K562 treated with DMSO at 1 percent for 12 hours (cell line): ENCODE measurements around the gene CFAP410. TPM values are rescaled to one million over a fixed set of nuclear protein-coding genes. Genes with fewer than 3 reads are reported as not detected.

Experiments used
- total RNA-seq: library from RNA; unstranded; fragments of 300-600 nt; gene quantifications from 2 replicates; pipeline ENCODE4 v1.2.3, GENCODE V29; 2022; ENCODE audit not compliant: insufficient read depth

CFAP410 gene
- total RNA-seq = 16.6 and 20.3 TPM in 2 replicates

DNA sequence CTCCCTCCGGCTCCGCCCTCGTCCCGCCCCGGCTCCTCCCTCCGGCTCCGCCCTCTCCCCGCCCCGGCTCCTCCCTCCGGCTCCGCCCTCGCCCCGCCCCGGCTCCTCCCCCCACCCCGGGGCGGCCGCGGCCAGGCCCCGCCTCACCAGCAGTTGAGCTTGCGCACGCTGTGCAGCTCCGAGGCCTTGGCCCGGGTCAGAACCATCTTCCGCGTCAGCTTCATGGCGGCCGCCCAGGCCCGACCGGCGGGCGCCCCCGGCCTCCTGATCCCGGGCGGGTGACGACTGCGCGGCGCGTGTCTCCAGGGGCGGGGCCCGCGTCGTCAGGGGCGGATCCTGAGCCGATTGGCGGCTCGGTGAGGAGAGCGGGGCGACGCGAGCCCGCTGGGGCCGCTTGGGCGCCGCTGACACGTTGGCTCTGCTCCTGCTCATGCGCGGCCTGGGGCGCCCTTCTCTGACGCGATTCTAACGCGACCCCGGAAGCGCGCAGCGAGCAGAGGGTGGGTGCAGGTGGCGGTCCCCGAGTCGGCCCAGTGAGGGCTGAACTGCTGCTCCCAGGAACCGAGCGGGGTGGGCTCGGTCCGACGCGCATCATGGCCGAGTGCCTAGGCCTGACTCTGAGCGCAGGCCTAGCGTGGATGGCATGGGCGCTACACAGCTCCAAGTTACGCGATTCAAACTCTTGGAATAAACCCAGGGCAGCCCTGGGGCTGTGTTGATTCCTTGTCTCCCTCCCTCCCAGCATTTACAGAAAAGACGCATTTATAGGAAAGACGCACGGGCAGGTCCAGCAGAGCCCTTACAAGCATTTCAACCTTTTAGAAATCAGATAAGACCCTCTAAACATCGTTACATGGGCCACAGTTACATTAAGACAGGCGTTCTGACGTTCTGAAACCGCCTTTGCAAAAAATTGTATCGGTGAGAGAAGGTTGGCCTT is at the start of gene CFAP410:
CFAP410 (minus strand) TSS at position 420 of the 940 bp plus-strand sequence; CDS start at position 224, 196 bp downstream.

DNA sequence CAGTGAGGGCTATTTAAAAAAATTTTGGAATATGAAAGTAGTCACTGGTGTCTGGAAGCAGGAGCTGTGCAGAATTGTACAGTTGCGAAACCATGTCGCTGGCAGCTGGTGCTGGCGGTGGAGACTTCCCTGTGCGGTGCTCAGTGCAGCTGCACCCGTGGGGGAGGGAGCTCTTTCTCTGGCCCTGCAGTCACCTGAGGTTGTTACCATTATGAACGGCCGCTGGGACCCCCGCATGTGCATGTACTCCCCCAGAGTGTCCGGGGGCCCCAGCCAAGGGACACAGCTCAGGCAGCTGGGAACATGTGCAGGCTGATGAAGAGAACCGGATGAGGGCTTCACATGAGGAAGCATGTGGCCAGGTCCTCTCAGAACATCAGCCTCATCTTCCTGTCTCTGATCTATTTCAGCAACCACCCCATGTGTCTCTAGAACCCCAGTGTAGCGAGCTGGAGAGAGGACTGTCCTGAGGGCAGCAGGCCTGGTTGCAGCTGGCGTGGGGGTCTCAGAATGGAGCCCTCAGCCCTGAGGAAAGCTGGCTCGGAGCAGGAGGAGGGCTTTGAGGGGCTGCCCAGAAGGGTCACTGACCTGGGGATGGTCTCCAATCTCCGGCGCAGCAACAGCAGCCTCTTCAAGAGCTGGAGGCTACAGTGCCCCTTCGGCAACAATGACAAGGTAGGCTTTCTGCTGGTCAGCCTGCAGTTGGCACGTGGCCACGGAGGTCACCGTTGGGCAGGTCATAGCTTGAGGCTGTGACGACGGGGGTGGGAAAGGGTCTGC is 14.2 kb upstream of the CFAP410 start, which contains the start of gene TRPM2:
TRPM2 (plus strand) TSS at position 431 of the 780 bp plus-strand sequence; CDS start at position 511, 80 bp downstream.

DNA sequence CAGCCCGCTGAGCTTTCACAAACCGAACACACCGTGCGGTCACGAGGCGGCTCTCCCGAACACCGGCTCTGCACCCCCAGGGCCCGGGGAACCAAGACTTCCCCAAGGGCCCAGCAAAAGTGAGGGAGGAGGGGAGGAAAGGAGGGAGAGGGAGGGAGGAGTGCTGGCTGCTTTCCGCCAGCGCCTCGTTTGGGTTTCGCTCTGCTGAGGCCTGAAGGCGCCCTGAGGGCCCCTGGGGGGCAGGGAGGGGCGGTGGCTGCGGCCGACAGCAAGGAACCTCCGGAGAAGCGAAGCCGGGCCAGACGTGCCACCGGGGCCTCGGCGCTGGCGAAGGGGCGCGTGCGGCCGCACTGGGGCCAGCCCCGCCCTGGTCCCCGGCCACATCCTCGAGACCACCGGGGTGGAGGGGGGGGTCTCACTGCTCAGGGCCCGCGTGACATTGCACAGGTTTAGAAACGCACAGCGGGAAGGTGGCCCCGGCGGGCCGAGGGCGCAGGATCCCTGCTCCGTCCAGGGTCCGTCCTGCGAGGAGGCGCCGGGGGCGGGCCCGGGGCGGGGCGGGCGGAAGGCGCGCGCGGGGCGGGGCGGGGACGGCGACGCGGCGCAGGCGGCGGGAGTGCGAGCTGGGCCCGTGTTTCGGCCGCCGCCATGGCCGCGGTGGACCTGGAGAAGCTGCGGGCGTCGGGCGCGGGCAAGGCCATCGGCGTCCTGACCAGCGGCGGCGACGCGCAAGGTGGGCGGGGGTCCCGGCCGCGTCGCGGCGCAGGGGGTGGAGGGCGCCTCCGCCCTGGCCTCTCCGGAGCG is 39.5 kb downstream of the CFAP410 start, which contains the start of gene PFKL:
PFKL (plus strand) TSS at position 596 of the 804 bp plus-strand sequence; CDS start at position 649, 53 bp downstream.

DNA sequence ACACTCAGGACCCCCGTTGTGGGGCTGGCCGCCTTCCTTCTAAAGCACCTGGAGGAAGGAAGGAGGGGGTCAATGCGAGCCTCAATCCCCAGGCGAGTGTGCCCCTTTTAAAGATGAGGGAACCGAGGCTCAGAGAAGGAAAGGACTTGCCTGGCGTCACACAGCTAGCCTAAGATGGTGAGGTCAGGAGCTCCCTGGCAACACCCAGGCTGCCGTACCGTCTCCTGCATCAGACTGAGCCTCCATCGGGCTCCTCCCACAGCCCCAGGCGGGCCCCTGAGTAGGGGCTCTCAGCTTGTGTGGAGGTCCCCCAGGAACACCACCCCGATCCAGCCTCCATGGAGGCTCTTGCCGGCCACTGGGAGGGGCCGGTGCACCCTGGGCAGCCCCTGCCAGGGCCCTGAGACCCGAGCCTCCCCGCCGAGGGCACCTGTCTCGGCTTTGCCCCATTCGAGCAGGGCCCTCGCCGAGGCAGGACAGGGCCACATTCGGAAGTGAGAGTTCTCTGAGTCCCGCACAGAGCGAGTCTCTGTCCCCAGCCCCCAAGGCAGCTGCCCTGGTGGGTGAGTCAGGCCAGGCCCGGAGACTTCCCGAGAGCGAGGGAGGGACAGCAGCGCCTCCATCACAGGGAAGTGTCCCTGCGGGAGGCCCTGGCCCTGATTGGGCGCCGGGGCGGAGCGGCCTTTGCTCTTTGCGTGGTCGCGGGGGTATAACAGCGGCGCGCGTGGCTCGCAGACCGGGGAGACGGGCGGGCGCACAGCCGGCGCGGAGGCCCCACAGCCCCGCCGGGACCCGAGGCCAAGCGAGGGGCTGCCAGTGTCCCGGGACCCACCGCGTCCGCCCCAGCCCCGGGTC is 53.8 kb downstream of the CFAP410 start, which contains the start of gene AIRE:
AIRE (plus strand) TSS at position 739 of the 855 bp plus-strand sequence. CDS start 131 bp downstream, outside the sequence.

Other genes starting within 250 kb of the CFAP410 start
- 11.3 and 18.7 TPM in 2 replicates for gene PWP2, start 232.0 kb downstream of the CFAP410 start, total RNA-seq
- gene GATD3, start 205.7 kb downstream of the CFAP410 start, total RNA-seq = 46.0 and 46.1 TPM in 2 replicates
- 2.7 and 7.6 TPM in 2 replicates for gene ICOSLG, start 98.4 kb downstream of the CFAP410 start, total RNA-seq
- gene DNMT3L, start 77.5 kb downstream of the CFAP410 start, total RNA-seq = not detected in 2 replicates
- gene AIRE, start 53.5 kb downstream of the CFAP410 start, total RNA-seq = not detected in 2 replicates
- gene PFKL, start 39.3 kb downstream of the CFAP410 start, total RNA-seq = 110 and 116 TPM in 2 replicates
- 3.7 and 5.5 TPM in 2 replicates for gene TRPM2, start 14.2 kb upstream of the CFAP410 start, total RNA-seq
- gene LRRC3, start 116.1 kb upstream of the CFAP410 start, total RNA-seq = not detected in 2 replicates
- not detected in 2 replicates for gene KRTAP10-1, start 200.8 kb upstream of the CFAP410 start, total RNA-seq
- gene KRTAP10-2, start 212.1 kb upstream of the CFAP410 start, total RNA-seq = not detected in 2 replicates
- gene KRTAP10-3, start 219.4 kb upstream of the CFAP410 start, total RNA-seq = not detected in 2 replicates
- gene KRTAP10-4, start 234.3 kb upstream of the CFAP410 start, total RNA-seq = not detected in 2 replicates
- gene KRTAP10-5, start 241.2 kb upstream of the CFAP410 start, total RNA-seq = not detected in 2 replicates